ENCODE measurements around the gene RPL39L. TPM values are rescaled to one million over a fixed set of nuclear protein-coding genes. Genes with fewer than 3 reads are reported as not detected.

RPL39L gene
- total and polyA plus RNA-seq, 2 of the 13 experiments (the other 11 are each of a cell fraction or from before 2014, with no cell fraction given): not detected

DNA sequence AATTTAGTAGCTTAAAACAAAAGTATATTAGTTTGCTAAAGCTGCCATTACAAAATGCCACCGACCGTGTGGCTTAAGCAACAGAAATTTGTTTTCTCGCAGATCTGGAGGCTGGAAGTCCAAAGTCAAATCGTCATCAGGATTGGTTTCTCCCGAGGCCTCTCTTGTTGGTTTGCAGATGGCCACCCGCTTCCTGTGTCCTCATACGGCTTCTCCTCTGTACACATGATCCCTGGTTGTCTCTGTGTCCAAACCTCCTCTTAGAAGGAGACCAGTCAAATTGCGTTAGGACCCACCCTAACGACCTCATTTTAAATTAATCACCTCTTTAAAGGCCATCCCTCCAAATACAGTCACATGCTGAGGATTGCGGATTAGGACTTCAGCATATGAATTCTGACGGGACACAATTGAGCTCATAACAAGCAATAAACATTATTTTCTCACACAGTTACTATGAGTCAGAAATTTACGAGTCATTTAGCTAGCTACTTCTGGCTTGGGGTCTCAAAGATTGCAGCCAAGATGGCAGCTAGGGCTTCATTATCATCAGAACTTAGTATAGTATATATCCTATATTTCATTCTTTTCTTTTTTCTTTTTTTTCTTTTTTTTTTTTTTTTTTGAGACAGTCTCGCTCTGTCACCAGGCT, 58.4 kb downstream of the RPL39L start (continued):
- no peak for TF ChIP-seq AGO2 (optimal IDR thresholded peaks at IDR 0.05; ENCODE audit: low read depth, low read length)
- TF ChIP-seq ZNF333 (CRISPR knock-in tag; IDR thresholded peaks at IDR 0.05; ENCODE audit: borderline replicate concordance): no peak
- TF ChIP-seq ZNF530 (CRISPR knock-in tag; IDR thresholded peaks at IDR 0.05; ENCODE audit: low read depth): no peak
- TF ChIP-seq ZNF326 (CRISPR knock-in tag; IDR thresholded peaks at IDR 0.05; ENCODE audit: borderline replicate concordance): no peak
- TF ChIP-seq ZNF354B (CRISPR knock-in tag; IDR thresholded peaks at IDR 0.05): no peak
- TF ChIP-seq ZNF282 (IDR thresholded peaks at IDR 0.05; ENCODE audit: partially characterized antibody): no peak
- TF ChIP-seq YEATS2 (CRISPR knock-in tag; IDR thresholded peaks at IDR 0.05; ENCODE audit: borderline replicate concordance): no peak
- TF ChIP-seq, protein P1, sequence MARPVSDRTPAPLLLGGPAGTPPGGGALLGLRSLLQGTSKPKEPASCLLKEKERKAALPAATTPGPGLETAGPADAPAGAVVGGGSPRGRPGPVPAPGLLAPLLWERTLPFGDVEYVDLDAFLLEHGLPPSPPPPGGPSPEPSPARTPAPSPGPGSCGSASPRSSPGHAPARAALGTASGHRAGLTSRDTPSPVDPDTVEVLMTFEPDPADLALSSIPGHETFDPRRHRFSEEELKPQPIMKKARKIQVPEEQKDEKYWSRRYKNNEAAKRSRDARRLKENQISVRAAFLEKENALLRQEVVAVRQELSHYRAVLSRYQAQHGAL (CRISPR knock-in tag; IDR thresholded peaks at IDR 0.05; ENCODE audit: not compliant biosample characterization): no peak
- TF ChIP-seq HMGA1 (CRISPR knock-in tag; conservative IDR thresholded peaks at IDR 0.05): no peak
- TF ChIP-seq ZSCAN12 (CRISPR knock-in tag; IDR thresholded peaks at IDR 0.05): no peak
- no peak for TF ChIP-seq ZNF607 (CRISPR knock-in tag; IDR thresholded peaks at IDR 0.05; ENCODE audit: borderline replicate concordance)
- TF ChIP-seq ZNF775 (CRISPR knock-in tag; IDR thresholded peaks at IDR 0.05; ENCODE audit: borderline replicate concordance): no peak
- no peak for TF ChIP-seq ZNF83 (CRISPR knock-in tag; IDR thresholded peaks at IDR 0.05; ENCODE audit: borderline replicate concordance)
- TF ChIP-seq, protein P2, sequence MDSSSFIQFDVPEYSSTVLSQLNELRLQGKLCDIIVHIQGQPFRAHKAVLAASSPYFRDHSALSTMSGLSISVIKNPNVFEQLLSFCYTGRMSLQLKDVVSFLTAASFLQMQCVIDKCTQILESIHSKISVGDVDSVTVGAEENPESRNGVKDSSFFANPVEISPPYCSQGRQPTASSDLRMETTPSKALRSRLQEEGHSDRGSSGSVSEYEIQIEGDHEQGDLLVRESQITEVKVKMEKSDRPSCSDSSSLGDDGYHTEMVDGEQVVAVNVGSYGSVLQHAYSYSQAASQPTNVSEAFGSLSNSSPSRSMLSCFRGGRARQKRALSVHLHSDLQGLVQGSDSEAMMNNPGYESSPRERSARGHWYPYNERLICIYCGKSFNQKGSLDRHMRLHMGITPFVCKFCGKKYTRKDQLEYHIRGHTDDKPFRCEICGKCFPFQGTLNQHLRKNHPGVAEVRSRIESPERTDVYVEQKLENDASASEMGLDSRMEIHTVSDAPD (CRISPR knock-in tag; IDR thresholded peaks at IDR 0.05): no peak
- TF ChIP-seq, protein P3, sequence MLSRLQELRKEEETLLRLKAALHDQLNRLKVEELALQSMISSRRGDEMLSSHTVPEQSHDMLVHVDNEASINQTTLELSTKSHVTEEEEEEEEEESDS (CRISPR knock-in tag; IDR thresholded peaks at IDR 0.05; ENCODE audit: borderline replicate concordance): no peak
- TF ChIP-seq ISL2 (CRISPR knock-in tag; IDR thresholded peaks at IDR 0.05): no peak
- TF ChIP-seq, protein P4, sequence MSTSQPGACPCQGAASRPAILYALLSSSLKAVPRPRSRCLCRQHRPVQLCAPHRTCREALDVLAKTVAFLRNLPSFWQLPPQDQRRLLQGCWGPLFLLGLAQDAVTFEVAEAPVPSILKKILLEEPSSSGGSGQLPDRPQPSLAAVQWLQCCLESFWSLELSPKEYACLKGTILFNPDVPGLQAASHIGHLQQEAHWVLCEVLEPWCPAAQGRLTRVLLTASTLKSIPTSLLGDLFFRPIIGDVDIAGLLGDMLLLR (CRISPR knock-in tag; IDR thresholded peaks at IDR 0.05): no peak
- TF ChIP-seq BHLHE40 (IDR thresholded peaks at IDR 0.05; ENCODE audit: low read length): no peak
- no peak; the same call in 1 of the 2 replicates for TF ChIP-seq FOXJ3 (CRISPR knock-in tag; IDR thresholded peaks at IDR 0.05; ENCODE audit: borderline replicate concordance)

All from HepG2 (cell line).